Neural progenitor cell (in vitro differentiated cells): ENCODE data around the gene PPP2R5D. TPM values are rescaled to one million over a fixed set of nuclear protein-coding genes. Genes with fewer than 3 reads are reported as not detected.

Experiments used
- DNase-seq: peaks from one replicate; pipeline ENCODE4 v3.0.0-alpha.2; 2016; ENCODE audit warnings: low spot score
- H2AFZ ChIP-seq: fragments of 200-600 bp; sonication (generic); replicated peaks from 2 replicates; pipeline ENCODE4 v1.6.1; 2016; ENCODE audit warnings: antibody characterized with exemption
- H3F3A ChIP-seq: fragments of 200-600 bp; sonication (generic); 2 replicates; pipeline ENCODE4 v1.6.1; 2016; ENCODE audit warnings: antibody characterized with exemption, low read depth
- H3K27ac ChIP-seq: fragments of 200-600 bp; sonication (generic); 2 replicates; pipeline ENCODE4 v1.5.1; 2016; ENCODE audit warnings: mild to moderate bottlenecking
- H3K27me3 ChIP-seq: fragments of 200-600 bp; sonication (generic); 2 replicates; pipeline ENCODE4 v1.6.1; 2016; ENCODE audit warnings: mild to moderate bottlenecking, moderate library complexity
- H3K36me3 ChIP-seq: fragments of 200-600 bp; sonication (generic); 2 replicates; pipeline ENCODE4 v1.5.1; 2016
- H3K4me1 ChIP-seq: fragments of 200-600 bp; sonication (generic); 2 replicates; pipeline ENCODE4 v1.6.1; 2016; ENCODE audit warnings: mixed run types
- H3K4me2 ChIP-seq: fragments of 200-600 bp; sonication (generic); 2 replicates; pipeline ENCODE4 v1.6.1; 2016
- H3K4me3 ChIP-seq: fragments of 200-600 bp; sonication (generic); 2 replicates; pipeline ENCODE4 v1.5.1; 2016
- H3K79me2 ChIP-seq: fragments of 200-600 bp; sonication (generic); 2 replicates; pipeline ENCODE4 v1.6.1; 2016; ENCODE audit warnings: low read depth
- H3K9ac ChIP-seq: fragments of 200-600 bp; sonication (generic); 2 replicates; pipeline ENCODE4 v1.6.1; 2016
- H3K9me3 ChIP-seq: fragments of 200-600 bp; sonication (generic); 2 replicates; pipeline ENCODE4 v1.5.1; 2016; ENCODE audit warnings: low read depth
- H4K20me1 ChIP-seq: fragments of 200-600 bp; sonication (generic); 2 replicates; pipeline ENCODE4 v1.6.1; 2016; ENCODE audit warnings: low read depth
- H3K27ac Mint-ChIP-seq: 3 replicates; pipeline ENCODE4 v1.8.0; 2021; ENCODE audit warnings: mixed read lengths
- H3K27me3 Mint-ChIP-seq: 2 replicates; pipeline ENCODE4 v1.8.0; 2022; ENCODE audit warnings: low read depth, mild to moderate bottlenecking, inconsistent platforms, moderate library complexity, mixed read lengths; ENCODE audit not compliant: insufficient read depth
- H3K36me3 Mint-ChIP-seq: 3 replicates; pipeline ENCODE4 v1.8.0; 2021; ENCODE audit warnings: mixed read lengths
- H3K4me1 Mint-ChIP-seq: 3 replicates; pipeline ENCODE4 v1.8.0; 2021; ENCODE audit warnings: mixed read lengths
- H3K4me3 Mint-ChIP-seq: 3 replicates; pipeline ENCODE4 v1.8.0; 2021; ENCODE audit warnings: mild to moderate bottlenecking, moderate library complexity, mixed read lengths
- H3K9me3 Mint-ChIP-seq: 3 replicates; pipeline ENCODE4 v1.8.0; 2020; ENCODE audit warnings: mixed read lengths
- CTCF ChIP-seq: fragments of 200-600 bp; sonication (generic); IDR thresholded peaks from 2 replicates; pipeline ENCODE4 v1.5.1; 2017; ENCODE audit warnings: antibody characterized with exemption, mild to moderate bottlenecking
- EZH2 ChIP-seq: fragments of 200-600 bp; sonication (generic); IDR thresholded peaks from 2 replicates; pipeline ENCODE4 v1.6.1; 2017; ENCODE audit warnings: antibody characterized with exemption, mild to moderate bottlenecking, moderate library complexity
- EZH2phosphoT487 ChIP-seq: fragments of 200-600 bp; sonication (generic); IDR thresholded peaks from 2 replicates; pipeline ENCODE4 v1.6.1; 2017; ENCODE audit warnings: antibody characterized with exemption
- total RNA-seq: library from RNA; depleted of rRNA; stranded (reverse); fragments of >200 nt; gene quantifications from 2 replicates; pipeline ENCODE4 v1.2.3, GENCODE V29; 2015; ENCODE audit warnings: low replicate concordance

PPP2R5D gene
- total RNA-seq, 1 donor from 2014 or later = 75.0 TPM

GRCh38 chr6:43029120-43029519, 44.8 kb downstream of the PPP2R5D start:
- no peaks in the 10 kb centered on the region for H3K27me3 ChIP-seq
- no peaks in the 10 kb centered on the region for H3K4me1 ChIP-seq
- no peak overlapping the region for H3K4me3 ChIP-seq
- H3K27ac Mint-ChIP-seq = no peak overlapping the region
- H2AFZ ChIP-seq = no peak overlapping the region
- TF ChIP-seq EZH2phosphoT487 (no peak), CTCF (no peak), EZH2 (no peak)
- no peaks in the 10 kb centered on the region for H3K4me1 Mint-ChIP-seq
- no peaks in the 10 kb centered on the region for H3K9me3 ChIP-seq
- no peak overlapping the region for H3K4me3 Mint-ChIP-seq
- H3K27me3 Mint-ChIP-seq = no peaks in the 10 kb centered on the region
- H3K36me3 ChIP-seq = peaks cover 7% of the 10 kb centered on the region
- H3K79me2 ChIP-seq = peaks cover 10% of the 10 kb centered on the region
- no peak overlapping the region for H3K4me2 ChIP-seq
- DNase-seq = no peak
- H3K9ac ChIP-seq = no peak overlapping the region
- peaks cover 3% of the 10 kb centered on the region for H4K20me1 ChIP-seq
- no peaks in the 10 kb centered on the region for H3K9me3 Mint-ChIP-seq
- peaks cover 34% of the 10 kb centered on the region for H3K36me3 Mint-ChIP-seq
- H3K27ac ChIP-seq = no peak overlapping the region
- peaks cover 27% of the 10 kb centered on the region for H3F3A ChIP-seq

- Histone ChIP-seq H3K9me3 (no peaks in the 10 kb centered on the region), H3K27ac (no peak overlapping the region)
- TF ChIP-seq CTCF (no peak), EZH2phosphoT487 (no peak), EZH2 (no peak)
These were observed 48.0 kb downstream of the PPP2R5D start for GRCh38 chr6:43032326-43032725.

GRCh38 chr6:43033496-43034189, 49.3 kb downstream of the PPP2R5D start:
- DNase-seq = no peak
- H3K27ac ChIP-seq = no peak overlapping the region
- no peaks in the 10 kb centered on the region for H3K27me3 ChIP-seq
- H3K9ac ChIP-seq = no peak overlapping the region
- Mint-ChIP-seq H3K36me3 (peaks cover 36% of the 10 kb centered on the region), H3K4me1 (peaks cover 7% of the 10 kb centered on the region), H3K9me3 (no peaks in the 10 kb centered on the region), H3K27ac (no peak overlapping the region), H3K4me3 (no peak overlapping the region), H3K27me3 (peaks cover 3% of the 10 kb centered on the region)
- H3F3A ChIP-seq = peaks cover 24% of the 10 kb centered on the region
- no peaks in the 10 kb centered on the region for H3K4me1 ChIP-seq
- H3K4me3 ChIP-seq = no peak overlapping the region
- no peaks in the 10 kb centered on the region for H3K79me2 ChIP-seq
- H4K20me1 ChIP-seq = peaks cover 11% of the 10 kb centered on the region
- H3K9me3 ChIP-seq = no peaks in the 10 kb centered on the region
- no peak overlapping the region for H2AFZ ChIP-seq
- no peak for TF ChIP-seq CTCF
- no peak overlapping the region for H3K4me2 ChIP-seq
- H3K36me3 ChIP-seq = peaks cover 7% of the 10 kb centered on the region

More at GRCh38 chr6:43032326-43032725, 48.0 kb downstream of the PPP2R5D start:
- H3K27ac Mint-ChIP-seq = no peak overlapping the region
- H3K27me3 Mint-ChIP-seq = peaks cover 3% of the 10 kb centered on the region
- H3K9ac ChIP-seq = no peak overlapping the region
- no peaks in the 10 kb centered on the region for H3K27me3 ChIP-seq
- peaks cover 11% of the 10 kb centered on the region for H4K20me1 ChIP-seq
- H3K4me1 ChIP-seq = no peaks in the 10 kb centered on the region
- H3K4me2 ChIP-seq = no peak overlapping the region
- H3F3A ChIP-seq = peaks cover 25% of the 10 kb centered on the region
- H3K79me2 ChIP-seq = no peaks in the 10 kb centered on the region
- H3K36me3 Mint-ChIP-seq = peaks cover 30% of the 10 kb centered on the region
- H3K36me3 ChIP-seq = peaks cover 7% of the 10 kb centered on the region
- H3K4me3 Mint-ChIP-seq = no peak overlapping the region
- H3K4me1 Mint-ChIP-seq = peaks cover 7% of the 10 kb centered on the region
- no peak overlapping the region for H3K4me3 ChIP-seq
- no peaks in the 10 kb centered on the region for H3K9me3 Mint-ChIP-seq
- H2AFZ ChIP-seq = no peak overlapping the region
- DNase-seq = no peak
